ENCODE data around the gene RIMBP2. TPM values are rescaled to one million over a fixed set of nuclear protein-coding genes. Genes with fewer than 3 reads are reported as not detected.

RIMBP2 gene
- total and polyA plus RNA-seq, 2 experiments from 2014 or later = 0.31 to 0.37 TPM

DNA sequence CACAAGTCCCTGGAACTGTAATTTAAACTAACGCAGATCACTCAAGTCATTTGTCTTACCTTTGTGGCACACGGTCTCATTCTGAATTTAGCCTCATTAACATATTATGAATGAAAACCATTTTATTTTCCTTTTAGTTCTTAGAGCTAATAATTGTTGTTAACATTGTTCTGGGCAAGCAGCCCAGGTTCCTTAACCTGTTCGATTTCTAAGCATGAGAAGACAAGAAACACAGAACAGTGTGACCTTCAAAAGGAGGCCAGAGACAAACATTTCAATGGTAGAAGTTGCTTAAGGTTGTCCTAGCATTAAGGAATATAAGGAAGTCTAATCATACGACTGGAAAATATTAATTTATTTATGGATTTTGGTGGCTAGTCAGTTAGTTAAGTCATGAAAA, 343.2 kb downstream of the RIMBP2 start:
- Histone ChIP-seq H2AFZ (no peak overlapping the region), H3K4me3 (no peak overlapping the region), H3K79me2 (replicated peaks; ENCODE audit: insufficient read depth) (no peaks in the 10 kb centered on the region), H3K4me1 (ENCODE audit: insufficient read depth) (no peaks in the 10 kb centered on the region), H3K36me3 (ENCODE audit: insufficient read depth) (no peaks in the 10 kb centered on the region), H3K27ac (ENCODE audit: low read depth) (no peak overlapping the region), H3K9me2 (ENCODE audit: insufficient read depth) (no peaks in the 10 kb centered on the region), H4K20me1 (replicated peaks; ENCODE audit: insufficient read depth) (no peaks in the 10 kb centered on the region), H3F3A (replicated peaks; ENCODE audit: low read depth) (no peaks in the 10 kb centered on the region), H3K27me3 (ENCODE audit: insufficient read depth) (no peaks in the 10 kb centered on the region), H3K4me2 (no peak overlapping the region)
- peaks cover 7% of the 10 kb centered on the region for H3K27me3 Mint-ChIP-seq (ENCODE audit: insufficient read depth, low read depth, poor library complexity)
- H3K36me3 Mint-ChIP-seq (ENCODE audit: low read depth) = peaks cover 34% of the 10 kb centered on the region
- H3K4me1 Mint-ChIP-seq = no peaks in the 10 kb centered on the region
- no peak for TF ChIP-seq EZH2phosphoT487 (IDR thresholded peaks at IDR 0.05; ENCODE audit: unreplicated experiment)
- no peak for TF ChIP-seq ZNF114 (CRISPR knock-in tag; IDR thresholded peaks at IDR 0.05)
- peaks cover 96% of the 10 kb centered on the region for H3K9me3 Mint-ChIP-seq
- no peak overlapping the region for H3K27ac Mint-ChIP-seq
- DNase-seq (ENCODE audit: low spot score) = no peak
- no peak overlapping the region for H3K4me3 Mint-ChIP-seq
- no peak for ATAC-seq

- Histone ChIP-seq H4K20me1 (replicated peaks; ENCODE audit: insufficient read depth) (no peaks in the 10 kb centered on the region), H3K27ac (ENCODE audit: low read depth) (no peak overlapping the region), H3K79me2 (replicated peaks; ENCODE audit: insufficient read depth) (no peaks in the 10 kb centered on the region), H3K4me1 (ENCODE audit: insufficient read depth) (no peaks in the 10 kb centered on the region), H3K4me2 (no peak overlapping the region), H3K36me3 (ENCODE audit: insufficient read depth) (no peaks in the 10 kb centered on the region), H2AFZ (no peak overlapping the region), H3K27me3 (ENCODE audit: insufficient read depth) (no peaks in the 10 kb centered on the region), H3F3A (replicated peaks; ENCODE audit: low read depth) (no peaks in the 10 kb centered on the region), H3K4me3 (no peak overlapping the region), H3K9me2 (ENCODE audit: insufficient read depth) (no peaks in the 10 kb centered on the region)
- peaks cover 7% of the 10 kb centered on the region for H3K27me3 Mint-ChIP-seq (ENCODE audit: insufficient read depth, low read depth, poor library complexity)
- TF ChIP-seq EZH2phosphoT487 (IDR thresholded peaks at IDR 0.05; ENCODE audit: unreplicated experiment) = no peak
- no peak for TF ChIP-seq JUNB (IDR thresholded peaks at IDR 0.05; ENCODE audit: unreplicated experiment)
- TF ChIP-seq ZNF114 (CRISPR knock-in tag; IDR thresholded peaks at IDR 0.05) = no peak
- TF ChIP-seq STAT1 (IDR thresholded peaks at IDR 0.05; ENCODE audit: unreplicated experiment) = no peak
- no peak for TF ChIP-seq POLR2AphosphoS5 (IDR thresholded peaks at IDR 0.05; ENCODE audit: low read depth)
- TF ChIP-seq, protein P1, sequence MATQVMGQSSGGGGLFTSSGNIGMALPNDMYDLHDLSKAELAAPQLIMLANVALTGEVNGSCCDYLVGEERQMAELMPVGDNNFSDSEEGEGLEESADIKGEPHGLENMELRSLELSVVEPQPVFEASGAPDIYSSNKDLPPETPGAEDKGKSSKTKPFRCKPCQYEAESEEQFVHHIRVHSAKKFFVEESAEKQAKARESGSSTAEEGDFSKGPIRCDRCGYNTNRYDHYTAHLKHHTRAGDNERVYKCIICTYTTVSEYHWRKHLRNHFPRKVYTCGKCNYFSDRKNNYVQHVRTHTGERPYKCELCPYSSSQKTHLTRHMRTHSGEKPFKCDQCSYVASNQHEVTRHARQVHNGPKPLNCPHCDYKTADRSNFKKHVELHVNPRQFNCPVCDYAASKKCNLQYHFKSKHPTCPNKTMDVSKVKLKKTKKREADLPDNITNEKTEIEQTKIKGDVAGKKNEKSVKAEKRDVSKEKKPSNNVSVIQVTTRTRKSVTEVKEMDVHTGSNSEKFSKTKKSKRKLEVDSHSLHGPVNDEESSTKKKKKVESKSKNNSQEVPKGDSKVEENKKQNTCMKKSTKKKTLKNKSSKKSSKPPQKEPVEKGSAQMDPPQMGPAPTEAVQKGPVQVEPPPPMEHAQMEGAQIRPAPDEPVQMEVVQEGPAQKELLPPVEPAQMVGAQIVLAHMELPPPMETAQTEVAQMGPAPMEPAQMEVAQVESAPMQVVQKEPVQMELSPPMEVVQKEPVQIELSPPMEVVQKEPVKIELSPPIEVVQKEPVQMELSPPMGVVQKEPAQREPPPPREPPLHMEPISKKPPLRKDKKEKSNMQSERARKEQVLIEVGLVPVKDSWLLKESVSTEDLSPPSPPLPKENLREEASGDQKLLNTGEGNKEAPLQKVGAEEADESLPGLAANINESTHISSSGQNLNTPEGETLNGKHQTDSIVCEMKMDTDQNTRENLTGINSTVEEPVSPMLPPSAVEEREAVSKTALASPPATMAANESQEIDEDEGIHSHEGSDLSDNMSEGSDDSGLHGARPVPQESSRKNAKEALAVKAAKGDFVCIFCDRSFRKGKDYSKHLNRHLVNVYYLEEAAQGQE (IDR thresholded peaks at IDR 0.05; ENCODE audit: unreplicated experiment) = no peak
- TF ChIP-seq ZNF331 (CRISPR knock-in tag; IDR thresholded peaks at IDR 0.05; ENCODE audit: low read depth) = no peak
- H3K4me1 Mint-ChIP-seq = no peaks in the 10 kb centered on the region
- H3K9me3 Mint-ChIP-seq = peaks cover 96% of the 10 kb centered on the region
- peaks cover 26% of the 10 kb centered on the region for H3K36me3 Mint-ChIP-seq (ENCODE audit: low read depth)
- no peak overlapping the region for H3K4me3 Mint-ChIP-seq
- no peak for ATAC-seq
- no peak for DNase-seq (ENCODE audit: low spot score)
- H3K27ac Mint-ChIP-seq = no peak overlapping the region
These were observed 344.8 kb downstream of the RIMBP2 start for GRCh38 chr12:130371296-130371695.

DNA sequence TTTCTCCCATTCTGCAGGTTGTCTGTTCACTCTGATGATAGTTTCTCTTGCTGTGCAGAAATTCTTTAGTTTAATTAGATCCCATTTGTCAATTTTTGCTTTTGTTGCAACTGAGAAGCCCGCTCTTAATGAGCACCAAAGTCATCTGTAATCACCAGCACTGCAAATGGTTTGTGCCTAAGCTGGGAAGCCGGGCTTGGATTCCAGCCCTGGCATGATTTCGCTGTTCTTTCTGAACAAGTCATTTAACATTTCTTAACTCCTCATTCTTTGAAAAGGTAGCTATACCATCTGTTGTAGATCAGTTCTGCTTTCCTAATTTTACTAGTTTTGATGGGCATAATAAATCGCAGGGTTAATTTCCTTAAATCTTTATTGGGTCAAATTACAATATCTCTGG, 346.3 kb downstream of the RIMBP2 start:
- no peaks in the 10 kb centered on the region for H3K4me1 Mint-ChIP-seq
- H3K36me3 Mint-ChIP-seq (ENCODE audit: low read depth) = peaks cover 20% of the 10 kb centered on the region
- no peaks in the 10 kb centered on the region for H3K27me3 ChIP-seq (ENCODE audit: insufficient read depth)
- no peak overlapping the region for H3K4me3 ChIP-seq
- ATAC-seq (no peak), DNase-seq (ENCODE audit: low spot score) (no peak)
- no peaks in the 10 kb centered on the region for H3K79me2 ChIP-seq (replicated peaks; ENCODE audit: insufficient read depth)
- H2AFZ ChIP-seq = no peak overlapping the region
- H3K27ac Mint-ChIP-seq = no peak overlapping the region
- no peaks in the 10 kb centered on the region for H3K36me3 ChIP-seq (ENCODE audit: insufficient read depth)
- H3K27ac ChIP-seq (ENCODE audit: low read depth) = no peak overlapping the region
- no peaks in the 10 kb centered on the region for H3K4me1 ChIP-seq (ENCODE audit: insufficient read depth)
- peaks cover 96% of the 10 kb centered on the region for H3K9me3 Mint-ChIP-seq
- no peaks in the 10 kb centered on the region for H4K20me1 ChIP-seq (replicated peaks; ENCODE audit: insufficient read depth)
- H3K9me2 ChIP-seq (ENCODE audit: insufficient read depth) = no peaks in the 10 kb centered on the region
- H3K27me3 Mint-ChIP-seq (ENCODE audit: insufficient read depth, low read depth, poor library complexity) = peaks cover 2% of the 10 kb centered on the region
- H3K4me3 Mint-ChIP-seq = no peak overlapping the region
- no peaks in the 10 kb centered on the region for H3F3A ChIP-seq (replicated peaks; ENCODE audit: low read depth)
- H3K4me2 ChIP-seq = no peak overlapping the region
- TF ChIP-seq, protein P2, sequence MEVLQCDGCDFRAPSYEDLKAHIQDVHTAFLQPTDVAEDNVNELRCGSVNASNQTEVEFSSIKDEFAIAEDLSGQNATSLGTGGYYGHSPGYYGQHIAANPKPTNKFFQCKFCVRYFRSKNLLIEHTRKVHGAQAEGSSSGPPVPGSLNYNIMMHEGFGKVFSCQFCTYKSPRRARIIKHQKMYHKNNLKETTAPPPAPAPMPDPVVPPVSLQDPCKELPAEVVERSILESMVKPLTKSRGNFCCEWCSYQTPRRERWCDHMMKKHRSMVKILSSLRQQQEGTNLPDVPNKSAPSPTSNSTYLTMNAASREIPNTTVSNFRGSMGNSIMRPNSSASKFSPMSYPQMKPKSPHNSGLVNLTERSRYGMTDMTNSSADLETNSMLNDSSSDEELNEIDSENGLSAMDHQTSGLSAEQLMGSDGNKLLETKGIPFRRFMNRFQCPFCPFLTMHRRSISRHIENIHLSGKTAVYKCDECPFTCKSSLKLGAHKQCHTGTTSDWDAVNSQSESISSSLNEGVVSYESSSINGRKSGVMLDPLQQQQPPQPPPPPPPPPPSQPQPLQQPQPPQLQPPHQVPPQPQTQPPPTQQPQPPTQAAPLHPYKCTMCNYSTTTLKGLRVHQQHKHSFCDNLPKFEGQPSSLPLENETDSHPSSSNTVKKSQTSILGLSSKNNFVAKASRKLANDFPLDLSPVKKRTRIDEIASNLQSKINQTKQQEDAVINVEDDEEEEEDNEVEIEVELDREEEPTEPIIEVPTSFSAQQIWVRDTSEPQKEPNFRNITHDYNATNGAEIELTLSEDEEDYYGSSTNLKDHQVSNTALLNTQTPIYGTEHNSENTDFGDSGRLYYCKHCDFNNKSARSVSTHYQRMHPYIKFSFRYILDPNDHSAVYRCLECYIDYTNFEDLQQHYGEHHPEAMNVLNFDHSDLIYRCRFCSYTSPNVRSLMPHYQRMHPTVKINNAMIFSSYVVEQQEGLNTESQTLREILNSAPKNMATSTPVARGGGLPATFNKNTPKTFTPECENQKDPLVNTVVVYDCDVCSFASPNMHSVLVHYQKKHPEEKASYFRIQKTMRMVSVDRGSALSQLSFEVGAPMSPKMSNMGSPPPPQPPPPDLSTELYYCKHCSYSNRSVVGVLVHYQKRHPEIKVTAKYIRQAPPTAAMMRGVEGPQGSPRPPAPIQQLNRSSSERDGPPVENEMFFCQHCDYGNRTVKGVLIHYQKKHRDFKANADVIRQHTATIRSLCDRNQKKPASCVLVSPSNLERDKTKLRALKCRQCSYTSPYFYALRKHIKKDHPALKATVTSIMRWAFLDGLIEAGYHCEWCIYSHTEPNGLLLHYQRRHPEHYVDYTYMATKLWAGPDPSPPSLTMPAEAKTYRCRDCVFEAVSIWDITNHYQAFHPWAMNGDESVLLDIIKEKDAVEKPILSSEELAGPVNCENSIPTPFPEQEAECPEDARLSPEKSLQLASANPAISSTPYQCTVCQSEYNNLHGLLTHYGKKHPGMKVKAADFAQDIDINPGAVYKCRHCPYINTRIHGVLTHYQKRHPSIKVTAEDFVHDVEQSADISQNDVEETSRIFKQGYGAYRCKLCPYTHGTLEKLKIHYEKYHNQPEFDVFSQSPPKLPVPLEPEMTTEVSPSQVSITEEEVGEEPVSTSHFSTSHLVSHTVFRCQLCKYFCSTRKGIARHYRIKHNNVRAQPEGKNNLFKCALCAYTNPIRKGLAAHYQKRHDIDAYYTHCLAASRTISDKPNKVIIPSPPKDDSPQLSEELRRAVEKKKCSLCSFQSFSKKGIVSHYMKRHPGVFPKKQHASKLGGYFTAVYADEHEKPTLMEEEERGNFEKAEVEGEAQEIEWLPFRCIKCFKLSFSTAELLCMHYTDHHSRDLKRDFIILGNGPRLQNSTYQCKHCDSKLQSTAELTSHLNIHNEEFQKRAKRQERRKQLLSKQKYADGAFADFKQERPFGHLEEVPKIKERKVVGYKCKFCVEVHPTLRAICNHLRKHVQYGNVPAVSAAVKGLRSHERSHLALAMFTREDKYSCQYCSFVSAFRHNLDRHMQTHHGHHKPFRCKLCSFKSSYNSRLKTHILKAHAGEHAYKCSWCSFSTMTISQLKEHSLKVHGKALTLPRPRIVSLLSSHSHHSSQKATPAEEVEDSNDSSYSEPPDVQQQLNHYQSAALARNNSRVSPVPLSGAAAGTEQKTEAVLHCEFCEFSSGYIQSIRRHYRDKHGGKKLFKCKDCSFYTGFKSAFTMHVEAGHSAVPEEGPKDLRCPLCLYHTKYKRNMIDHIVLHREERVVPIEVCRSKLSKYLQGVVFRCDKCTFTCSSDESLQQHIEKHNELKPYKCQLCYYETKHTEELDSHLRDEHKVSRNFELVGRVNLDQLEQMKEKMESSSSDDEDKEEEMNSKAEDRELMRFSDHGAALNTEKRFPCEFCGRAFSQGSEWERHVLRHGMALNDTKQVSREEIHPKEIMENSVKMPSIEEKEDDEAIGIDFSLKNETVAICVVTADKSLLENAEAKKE (CRISPR knock-in tag; IDR thresholded peaks at IDR 0.05) = no peak
